Lung (tissue), 12 donors: ENCODE data around the gene TTC7B. TPM values are rescaled to one million over a fixed set of nuclear protein-coding genes. Genes with fewer than 3 reads are reported as not detected.

Experiments
- ATAC-seq: fragments of 200-7000 bp; cut with Tn5 transposase; one replicate; pipeline ENCODE4 v1.9.1; 2020; ENCODE audit warnings: moderate number of reproducible peaks; ENCODE audit not compliant: insufficient read depth, low FRiP score
- DNase-seq, 3 donors: peaks; one replicate each; pipeline ENCODE4 v3.0.0-alpha.2; 2013 to 2017
- H3K27ac ChIP-seq, 2 donors: one replicate each; pipeline ENCODE4 v1.5.1; 2013; ENCODE audit warnings: mild to moderate bottlenecking in 2 of 2, moderate library complexity in 2 of 2, control low read depth in 1 of 2, inconsistent platforms in 1 of 2, low read depth in 1 of 2, low read length in 1 of 2
- H3K27me3 ChIP-seq, 3 donors: one replicate each; pipeline ENCODE4 v1.5.1; 2013; ENCODE audit warnings: low read length in 2 of 3; ENCODE audit not compliant: control insufficient read depth in 3 of 3, insufficient read depth in 3 of 3
- H3K36me3 ChIP-seq, 4 donors: one replicate each; pipeline ENCODE4 v1.5.1; 2013; ENCODE audit warnings: low read length in 4 of 4, mild to moderate bottlenecking in 1 of 4, moderate library complexity in 1 of 4; ENCODE audit not compliant: control insufficient read depth in 4 of 4, insufficient read depth in 4 of 4
- H3K4me1 ChIP-seq, 5 donors: one replicate each; pipeline ENCODE4 v1.5.1; 2013; ENCODE audit warnings: low read length in 5 of 5, mild to moderate bottlenecking in 2 of 5, moderate library complexity in 1 of 5; ENCODE audit not compliant: control insufficient read depth in 5 of 5, insufficient read depth in 5 of 5
- H3K4me3 ChIP-seq: one replicate; pipeline ENCODE4 v1.5.1; 2013; ENCODE audit warnings: mild to moderate bottlenecking, control low read depth, moderate library complexity
- H3K9ac ChIP-seq, 2 donors: one replicate each; pipeline ENCODE4 v1.5.1; 2013; ENCODE audit warnings: low read length in 2 of 2, control low read depth in 1 of 2; ENCODE audit not compliant: insufficient read depth in 1 of 2
- H3K9me3 ChIP-seq, 4 donors: one replicate each; pipeline ENCODE4 v1.5.1; 2013; ENCODE audit warnings: low read length in 3 of 4, mild to moderate bottlenecking in 1 of 4, moderate library complexity in 1 of 4; ENCODE audit not compliant: control insufficient read depth in 4 of 4, insufficient read depth in 3 of 4
- WGBS, 2 donors: extraction: QIAGEN DNeasy Blood & Tissue Kit; methylation state at CpG; one replicate each; pipeline ENCODE4 v1.1.7; 2013; 5-methylcytosine and 5-hydroxymethylcytosine counted together
- polyA plus RNA-seq, 2 donors: library from polyadenylated mRNA; stranded (reverse); fragments of 200-250 nt; gene quantifications; one replicate each; pipeline ENCODE4 v1.2.1, GENCODE V29; 2013
- total RNA-seq, 2 donors: library from RNA; depleted of rRNA in 1 of 2; stranded (reverse); fragments of >200 nt in 1 of 2; gene quantifications; one replicate each; pipeline ENCODE4 v1.2.1, GENCODE V29; 2014 to 2021
- TF ChIP-seq, protein P1 (sequence below): IDR thresholded peaks from 2 replicates; pipeline ENCODE4 v1.5.1; 2012; ENCODE audit warnings: mild to moderate bottlenecking; ENCODE audit errors: control extremely low read depth, extremely low read depth
- donor health status: control.
- donor health status: control.
- donor health status: Bipolar disorder and iron deficiency.
- donor health status: healthy.
- donor health status: DM: yes; HTN: yes; CAD: no.

The TTC7B gene
- total and polyA plus RNA-seq, 4 donors = 11.0 to 39.6 (median 23.0) TPM

DNA sequence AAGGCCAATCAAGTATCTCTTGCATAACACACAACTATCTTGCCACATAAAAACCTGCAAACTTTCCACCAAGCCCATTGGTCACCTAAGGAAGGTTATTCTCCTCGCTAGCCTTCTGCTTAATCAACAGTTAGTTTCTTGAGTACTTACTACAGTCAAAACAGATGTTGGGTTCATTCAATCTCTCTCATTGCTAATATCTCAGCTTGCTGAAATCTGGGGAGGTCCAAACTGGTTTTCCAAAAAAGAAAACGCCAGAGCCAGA lies 74.6 kb downstream of the TTC7B start:
- H3K9me3 ChIP-seq = no peaks in the 10 kb centered on the region
- H3K27ac ChIP-seq = no peak overlapping the region
- H3K4me3 ChIP-seq = no peak overlapping the region
- DNase-seq (no peak), ATAC-seq (no peak)
- 92 to 94% methylated on average over 2 of the region's 2 CpGs for WGBS, 2 donors
- H3K4me1 ChIP-seq = peaks cover 0 to 19% (median 3%) of the 10 kb centered on the region in 5 donors
- peaks cover 2 to 4% (median 3%) of the 10 kb centered on the region in 4 donors for H3K36me3 ChIP-seq
- H3K9ac ChIP-seq = no peak overlapping the region
- TF ChIP-seq, protein P1, sequence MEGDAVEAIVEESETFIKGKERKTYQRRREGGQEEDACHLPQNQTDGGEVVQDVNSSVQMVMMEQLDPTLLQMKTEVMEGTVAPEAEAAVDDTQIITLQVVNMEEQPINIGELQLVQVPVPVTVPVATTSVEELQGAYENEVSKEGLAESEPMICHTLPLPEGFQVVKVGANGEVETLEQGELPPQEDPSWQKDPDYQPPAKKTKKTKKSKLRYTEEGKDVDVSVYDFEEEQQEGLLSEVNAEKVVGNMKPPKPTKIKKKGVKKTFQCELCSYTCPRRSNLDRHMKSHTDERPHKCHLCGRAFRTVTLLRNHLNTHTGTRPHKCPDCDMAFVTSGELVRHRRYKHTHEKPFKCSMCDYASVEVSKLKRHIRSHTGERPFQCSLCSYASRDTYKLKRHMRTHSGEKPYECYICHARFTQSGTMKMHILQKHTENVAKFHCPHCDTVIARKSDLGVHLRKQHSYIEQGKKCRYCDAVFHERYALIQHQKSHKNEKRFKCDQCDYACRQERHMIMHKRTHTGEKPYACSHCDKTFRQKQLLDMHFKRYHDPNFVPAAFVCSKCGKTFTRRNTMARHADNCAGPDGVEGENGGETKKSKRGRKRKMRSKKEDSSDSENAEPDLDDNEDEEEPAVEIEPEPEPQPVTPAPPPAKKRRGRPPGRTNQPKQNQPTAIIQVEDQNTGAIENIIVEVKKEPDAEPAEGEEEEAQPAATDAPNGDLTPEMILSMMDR = no peak
- H3K27me3 ChIP-seq = no peaks in the 10 kb centered on the region

DNA sequence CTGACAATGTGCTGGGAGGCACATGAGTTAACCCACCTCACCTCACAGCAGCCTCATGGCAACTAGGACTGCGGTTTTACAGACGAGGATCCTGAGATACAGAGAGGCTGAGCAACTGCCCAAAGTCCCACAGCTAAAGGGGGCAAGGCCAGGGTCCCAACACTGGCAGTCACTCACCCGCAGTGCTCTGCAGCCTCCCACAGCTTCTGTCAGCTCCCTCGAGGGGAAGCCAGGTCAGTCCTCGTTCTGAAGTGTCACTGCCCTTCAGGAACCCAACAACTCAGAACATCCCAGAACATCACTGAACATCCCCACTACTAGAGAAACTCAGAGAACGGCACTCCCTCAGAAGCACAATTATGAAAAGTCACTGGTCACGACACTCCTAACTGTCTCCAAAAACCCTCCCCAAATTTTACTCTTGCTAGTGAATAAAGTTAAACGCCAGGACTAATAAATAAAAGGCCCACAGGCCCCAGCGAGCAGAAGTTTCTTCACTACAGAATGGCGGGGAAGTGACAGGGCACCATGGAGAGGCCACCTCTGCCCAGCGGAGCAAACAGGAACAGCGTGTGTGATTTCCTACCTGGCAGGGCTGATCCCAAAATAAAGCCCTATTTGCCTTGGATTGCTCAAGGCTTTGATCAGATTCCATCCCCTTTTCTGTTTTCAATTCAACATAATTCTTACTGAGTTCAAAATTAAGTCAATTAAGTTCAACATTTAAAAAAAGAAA lies 75.1 kb downstream of the TTC7B start:
- TF ChIP-seq, protein P1 = no peak
- no peak overlapping the region for H3K27ac ChIP-seq
- H3K9ac ChIP-seq = no peak overlapping the region
- ATAC-seq = no peak
- peaks cover 2 to 4% (median 3%) of the 10 kb centered on the region in 4 donors for H3K36me3 ChIP-seq
- WGBS, 2 donors = 91 to 92% methylated on average over 12 of the region's 12 CpGs
- H3K27me3 ChIP-seq = no peaks in the 10 kb centered on the region
- no peak overlapping the region for H3K4me3 ChIP-seq
- no peak for DNase-seq
- peaks cover 0 to 19% (median 3%) of the 10 kb centered on the region in 5 donors for H3K4me1 ChIP-seq
- H3K9me3 ChIP-seq = no peaks in the 10 kb centered on the region

DNA sequence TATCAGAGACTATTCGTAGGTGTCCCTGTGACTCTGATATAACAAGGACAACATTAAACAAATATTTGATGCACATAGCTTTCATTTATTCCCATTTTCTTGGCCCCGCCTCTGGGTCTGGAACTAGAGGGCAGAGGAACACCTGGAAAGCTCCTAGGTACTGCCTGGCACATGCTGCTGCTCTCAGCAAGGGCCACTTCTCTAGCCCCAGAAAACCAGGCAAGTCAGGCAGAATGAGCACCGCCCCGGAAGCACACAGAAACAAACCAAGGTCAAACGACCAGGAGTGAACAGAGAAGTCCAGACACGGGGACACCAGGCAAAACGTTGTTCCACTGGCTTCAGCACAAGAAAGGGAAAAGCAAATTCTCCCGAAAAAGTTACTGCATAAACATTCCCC lies 76.1 kb downstream of the TTC7B start:
- WGBS, 2 donors = 74 to 85% methylated on average over 8 of the region's 8 CpGs
- H3K27me3 ChIP-seq = no peaks in the 10 kb centered on the region
- H3K9ac ChIP-seq = no peak overlapping the region
- H3K4me1 ChIP-seq = peaks cover 0 to 19% (median 3%) of the 10 kb centered on the region in 5 donors
- no peak for DNase-seq
- no peak for ATAC-seq
- H3K9me3 ChIP-seq = no peaks in the 10 kb centered on the region
- H3K4me3 ChIP-seq = no peak overlapping the region
- H3K27ac ChIP-seq = no peak overlapping the region
- TF ChIP-seq, protein P1 = no peak
- H3K36me3 ChIP-seq = peaks cover 2 to 4% (median 3%) of the 10 kb centered on the region in 4 donors
